BE2C (cell line): ENCODE data around the gene RARG.

ENCODE experiments used
- DNase-seq: peaks from one replicate; pipeline ENCODE4 v3.0.0-alpha.2; 2020
- H3K27me3 ChIP-seq: fragments of 250-450 bp; sonication (Bioruptor Pico); 2 replicates; pipeline ENCODE4 v1.5.1; 2020; ENCODE audit warnings: mild to moderate bottlenecking
- H3K36me3 ChIP-seq: fragments of 250-450 bp; sonication (Bioruptor Pico); 2 replicates; pipeline ENCODE4 v1.5.1; 2020; ENCODE audit warnings: mild to moderate bottlenecking
- H3K4me1 ChIP-seq: fragments of 250-450 bp; sonication (Bioruptor Pico); 2 replicates; pipeline ENCODE4 v1.5.1; 2020
- H3K4me3 ChIP-seq: 2 replicates; pipeline ENCODE4 v1.5.1; 2011; ENCODE audit warnings: low read depth, low read length
- H3K9me3 ChIP-seq: fragments of 250-450 bp; sonication (Bioruptor Pico); 2 replicates; pipeline ENCODE4 v1.5.1; 2020
- TF ChIP-seq, protein P1 (sequence below): IDR thresholded peaks from 2 replicates; pipeline ENCODE4 v1.5.1; 2012; ENCODE audit warnings: mild to moderate bottlenecking, low read depth, low read length

RARG gene

DNA sequence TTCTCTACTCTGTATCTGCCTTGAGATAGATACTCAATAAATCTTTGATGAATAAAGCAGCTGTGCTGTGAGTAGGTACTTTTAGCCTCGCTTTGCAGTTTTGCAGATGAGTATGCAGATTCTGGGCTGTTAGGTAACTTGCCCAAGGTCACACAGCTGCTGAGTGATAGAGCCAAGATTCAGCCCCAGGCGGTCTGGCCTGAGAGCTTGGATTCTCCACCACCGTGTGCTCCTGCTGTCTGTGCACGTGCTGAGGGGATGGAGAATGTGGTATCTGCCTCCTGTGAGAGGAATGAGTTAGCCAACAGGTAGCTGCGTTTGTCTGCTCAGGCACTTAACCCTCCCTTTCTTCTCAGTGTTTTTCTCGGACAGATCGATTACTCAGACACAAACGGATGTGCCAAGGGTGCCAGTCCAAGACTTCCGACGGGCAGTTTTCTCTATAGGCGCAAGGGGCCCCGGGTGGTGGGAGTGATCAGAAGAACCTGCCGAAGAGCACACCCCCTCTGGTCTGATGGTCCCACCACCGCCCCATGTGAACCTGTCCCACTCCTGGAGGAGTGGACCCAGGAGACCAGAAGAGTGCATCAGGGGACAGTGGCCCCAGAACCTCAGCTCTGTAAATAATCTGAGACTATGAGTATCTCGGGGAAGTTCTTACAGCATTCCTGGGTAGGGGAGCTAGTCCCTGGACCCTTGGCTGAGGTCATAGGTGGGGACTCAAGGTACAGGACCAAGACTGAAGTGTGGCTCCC is 44.7 kb downstream of the RARG start:
- Histone ChIP-seq H3K4me3 (no peak overlapping the region), H3K9me3 (no peaks in the 10 kb centered on the region), H3K27me3 (no peaks in the 10 kb centered on the region), H3K4me1 (no peaks in the 10 kb centered on the region), H3K36me3 (peaks cover 54% of the 10 kb centered on the region)
- no peak for DNase-seq
- TF ChIP-seq, protein P1, sequence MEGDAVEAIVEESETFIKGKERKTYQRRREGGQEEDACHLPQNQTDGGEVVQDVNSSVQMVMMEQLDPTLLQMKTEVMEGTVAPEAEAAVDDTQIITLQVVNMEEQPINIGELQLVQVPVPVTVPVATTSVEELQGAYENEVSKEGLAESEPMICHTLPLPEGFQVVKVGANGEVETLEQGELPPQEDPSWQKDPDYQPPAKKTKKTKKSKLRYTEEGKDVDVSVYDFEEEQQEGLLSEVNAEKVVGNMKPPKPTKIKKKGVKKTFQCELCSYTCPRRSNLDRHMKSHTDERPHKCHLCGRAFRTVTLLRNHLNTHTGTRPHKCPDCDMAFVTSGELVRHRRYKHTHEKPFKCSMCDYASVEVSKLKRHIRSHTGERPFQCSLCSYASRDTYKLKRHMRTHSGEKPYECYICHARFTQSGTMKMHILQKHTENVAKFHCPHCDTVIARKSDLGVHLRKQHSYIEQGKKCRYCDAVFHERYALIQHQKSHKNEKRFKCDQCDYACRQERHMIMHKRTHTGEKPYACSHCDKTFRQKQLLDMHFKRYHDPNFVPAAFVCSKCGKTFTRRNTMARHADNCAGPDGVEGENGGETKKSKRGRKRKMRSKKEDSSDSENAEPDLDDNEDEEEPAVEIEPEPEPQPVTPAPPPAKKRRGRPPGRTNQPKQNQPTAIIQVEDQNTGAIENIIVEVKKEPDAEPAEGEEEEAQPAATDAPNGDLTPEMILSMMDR = no peak

DNA sequence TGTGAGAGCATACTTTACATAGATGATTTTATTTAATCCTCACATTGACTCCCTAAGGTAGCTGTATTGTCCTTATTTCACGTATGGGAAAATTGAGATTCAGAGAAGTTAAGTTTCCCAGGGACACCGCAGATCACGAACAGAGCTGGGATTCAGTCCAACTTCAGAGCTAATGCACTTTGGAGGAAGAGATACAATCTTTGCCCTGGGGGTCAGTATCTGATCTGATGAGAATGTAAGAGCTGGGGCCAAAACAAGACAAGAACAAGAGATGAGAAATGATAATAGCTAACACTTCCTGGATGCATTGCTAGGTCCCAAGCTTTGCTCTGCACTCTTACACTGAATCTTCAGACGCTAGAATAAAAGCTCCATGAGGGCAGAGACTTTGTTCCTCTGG is 45.3 kb downstream of the RARG start:
- no peaks in the 10 kb centered on the region for H3K9me3 ChIP-seq
- no peaks in the 10 kb centered on the region for H3K27me3 ChIP-seq
- no peak overlapping the region for H3K4me3 ChIP-seq
- H3K4me1 ChIP-seq = no peaks in the 10 kb centered on the region
- TF ChIP-seq, protein P1 = no peak
- peaks cover 60% of the 10 kb centered on the region for H3K36me3 ChIP-seq
- DNase-seq = no peak

DNA sequence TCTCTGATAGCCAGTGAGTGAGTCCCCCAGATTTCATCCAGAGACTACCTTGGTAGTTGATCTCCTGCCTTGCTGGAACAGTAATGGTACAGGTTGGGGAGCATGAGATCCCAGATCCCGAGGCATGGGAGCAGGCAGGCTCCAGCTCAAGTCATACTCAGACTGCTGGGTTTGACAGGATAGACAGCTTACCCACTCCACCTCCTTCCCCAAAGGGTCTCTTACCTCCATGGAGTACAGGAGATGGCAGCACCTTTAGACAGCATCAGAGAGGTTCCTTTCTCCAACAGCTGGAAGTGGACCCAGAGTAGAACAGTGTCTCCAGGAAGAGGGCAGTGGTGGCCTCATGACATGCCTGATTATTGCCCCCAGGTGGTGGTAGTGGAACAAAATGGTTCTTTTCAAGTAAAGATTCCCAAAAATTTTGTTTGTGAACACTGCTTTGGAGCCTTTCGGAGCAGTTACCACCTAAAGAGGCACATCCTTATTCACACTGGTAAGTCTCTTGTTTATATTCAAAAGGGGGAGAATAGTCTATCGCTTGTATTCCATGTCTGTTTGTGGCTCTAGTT is 46.3 kb downstream of the RARG start:
- DNase-seq = no peak
- Histone ChIP-seq H3K4me1 (no peaks in the 10 kb centered on the region), H3K27me3 (no peaks in the 10 kb centered on the region), H3K4me3 (no peak overlapping the region), H3K36me3 (peaks cover 64% of the 10 kb centered on the region), H3K9me3 (no peaks in the 10 kb centered on the region)
- TF ChIP-seq, protein P1 = 0 out of 2 replicates have a peak, but pooled peaks have one; percentile 6

DNA sequence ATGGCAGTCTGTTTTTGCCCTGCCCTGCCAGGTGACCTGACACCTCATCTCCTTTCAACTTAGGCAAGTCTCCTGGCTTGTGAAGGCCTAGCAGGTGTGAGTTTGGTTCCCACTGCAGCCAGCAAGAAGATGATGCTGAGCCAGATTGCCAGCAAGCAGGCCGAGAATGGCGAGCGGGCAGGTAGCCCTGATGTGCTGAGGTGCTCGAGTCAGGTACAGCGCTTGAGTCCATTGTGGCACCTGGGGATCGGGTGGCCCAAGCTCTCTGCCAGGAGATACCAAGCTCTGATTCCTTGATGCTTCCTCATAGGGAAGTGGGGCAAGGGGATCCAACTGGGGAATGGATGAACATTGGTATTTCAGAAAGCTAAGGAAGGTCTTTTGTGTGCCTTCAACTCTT is 47.2 kb downstream of the RARG start:
- peaks cover 64% of the 10 kb centered on the region for H3K36me3 ChIP-seq
- DNase-seq = no peak
- no peaks in the 10 kb centered on the region for H3K9me3 ChIP-seq
- TF ChIP-seq, protein P1 = no peak
- H3K4me1 ChIP-seq = no peaks in the 10 kb centered on the region
- H3K4me3 ChIP-seq = no peak overlapping the region
- no peaks in the 10 kb centered on the region for H3K27me3 ChIP-seq

DNA sequence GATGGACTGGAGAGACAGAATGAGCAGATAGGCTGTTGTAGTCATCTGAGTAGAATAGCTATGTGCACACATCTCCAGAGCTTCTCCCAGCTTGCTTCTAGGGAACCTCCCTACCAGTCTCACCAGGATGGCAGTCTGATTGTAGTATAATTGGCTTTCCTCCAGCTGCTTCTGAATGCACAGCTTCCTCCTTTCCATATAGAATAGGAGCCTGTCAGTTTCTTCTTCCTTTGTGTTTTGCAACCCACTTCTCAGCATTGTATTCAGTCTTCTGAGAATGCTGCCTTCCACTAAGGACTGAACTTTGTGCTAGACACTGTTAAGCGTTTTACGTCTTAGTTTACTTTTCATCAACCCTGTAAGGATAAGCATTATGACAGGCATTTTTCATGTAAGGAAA is 49.1 kb downstream of the RARG start:
- no peaks in the 10 kb centered on the region for H3K27me3 ChIP-seq
- peaks cover 62% of the 10 kb centered on the region for H3K36me3 ChIP-seq
- H3K9me3 ChIP-seq = no peaks in the 10 kb centered on the region
- DNase-seq = no peak
- H3K4me1 ChIP-seq = no peaks in the 10 kb centered on the region
- TF ChIP-seq, protein P1 = no peak
- H3K4me3 ChIP-seq = no peak overlapping the region

GRCh38 chr12:53181935-53182334 is 50.1 kb downstream of the RARG start:
- DNase-seq = no peak
- peaks cover 52% of the 10 kb centered on the region for H3K36me3 ChIP-seq
- TF ChIP-seq, protein P1 = no peak
- H3K9me3 ChIP-seq = no peaks in the 10 kb centered on the region
- H3K27me3 ChIP-seq = no peaks in the 10 kb centered on the region
- H3K4me3 ChIP-seq = peak overlapping the region; percentile 77
- H3K4me1 ChIP-seq = no peaks in the 10 kb centered on the region
